Left cardiac atrium (tissue), 4 donors: ENCODE results near the gene EPHA10. TPM values are rescaled to one million over a fixed set of nuclear protein-coding genes. Genes with fewer than 3 reads are reported as not detected.
A peak's percentile ranks its signal among the peaks of the same experiment; 100 is the strongest.
"Not testable (repeated sequence)": the region's sequence is repeated elsewhere in the genome, so short reads cannot be mapped to it uniquely, and the experiment has no call there.

Source experiments
- ATAC-seq, 2 donors: fragments of 200-7000 bp; cut with Tn5 transposase; one replicate each; pipeline ENCODE4 v1.9.1; 2020; ENCODE audit warnings: mild to moderate bottlenecking in 2 of 2, moderate library complexity in 2 of 2
- DNase-seq: peaks from one replicate; pipeline ENCODE4 v3.0.0-alpha.2; 2020
- intact Hi-C, 2 donors: fragments of 100-400 bp; cut with DNase I; formaldehyde crosslinking; loops; one replicate each; pipeline versions ENCODE4 v1.14.1 to v1.15.1; 2022 to 2023
- total RNA-seq, 2 donors: library from RNA; stranded (reverse); fragmentation: NEBNext Ultra II Directional; extraction: Animal tissue kit (Norgen Biotek cat#: 25700); gene quantifications; one replicate each; pipeline ENCODE4 v1.2.1, GENCODE V29; 2021
- donor health status: DM: no; HTN: yes; CAD: no.
- donor health status: DM: no; HTN: yes; CAD: no; lungs with severe emphysema.
- donor health status: DM: yes; HTN: yes; CAD: no.
- donor health status: Dilated cardiomyopathy.

EPHA10 gene
- total RNA-seq, 2 donors from 2014 or later: 0.16 to 0.21 TPM

GRCh38 chr1:37741662-37742061, 23.3 kb downstream of the EPHA10 start:
- intact Hi-C loops: no loop called here
- no peak for ATAC-seq
- DNase-seq: no peak

- no peak for DNase-seq
- intact Hi-C loops: no loop called here
- ATAC-seq: no peak
These were observed 23.8 kb downstream of the EPHA10 start for GRCh38 chr1:37741130-37741529.

- DNase-seq: no peak
- no peak for ATAC-seq
- intact Hi-C loops: no loop called here
These were observed 25.7 kb downstream of the EPHA10 start for GRCh38 chr1:37739222-37739621.

GRCh38 chr1:37738619-37739018, 26.3 kb downstream of the EPHA10 start:
- ATAC-seq, DNase-seq, intact Hi-C loops: not testable (repeated sequence)

GRCh38 chr1:37737975-37738374, 26.9 kb downstream of the EPHA10 start:
- intact Hi-C loops, DNase-seq, ATAC-seq: not testable (repeated sequence)

GRCh38 chr1:37734629-37735591, 30.0 kb downstream of the EPHA10 start:
- DNase-seq (no peak), ATAC-seq (no peak)
- intact Hi-C loops: no loop called here

GRCh38 chr1:37732111-37732780, 32.7 kb downstream of the EPHA10 start:
- ATAC-seq (no peak), DNase-seq (no peak)
- intact Hi-C loops: no loop called here

GRCh38 chr1:37731312-37732019, 33.5 kb downstream of the EPHA10 start:
- intact Hi-C loops: no loop called here
- no peak for DNase-seq
- no peak for ATAC-seq

- intact Hi-C loops: no loop called here
- DNase-seq: no peak
- ATAC-seq: no peak
These were observed 34.5 kb downstream of the EPHA10 start for GRCh38 chr1:37730376-37730775.

GRCh38 chr1:37728416-37728815, 36.5 kb downstream of the EPHA10 start:
- ATAC-seq: no peak
- intact Hi-C loops: no loop called here
- no peak for DNase-seq

- ATAC-seq (no peak), DNase-seq (no peak)
- intact Hi-C loops: no loop called here
These were observed 38.0 kb downstream of the EPHA10 start for GRCh38 chr1:37726751-37727585.

- DNase-seq (no peak), ATAC-seq (no peak)
- intact Hi-C loops: no loop called here
These were observed 38.9 kb downstream of the EPHA10 start for GRCh38 chr1:37725851-37726613.

GRCh38 chr1:37724575-37724974, 40.3 kb downstream of the EPHA10 start:
- intact Hi-C loops: no loop called here

GRCh38 chr1:37723390-37724078, 41.4 kb downstream of the EPHA10 start:
- peak in 1 of 2 donors; percentile 19 for ATAC-seq
- DNase-seq: no peak
- intact Hi-C loops: no loop called here

More at GRCh38 chr1:37724575-37724974, 40.3 kb downstream of the EPHA10 start:
- no peak for DNase-seq
- no peak for ATAC-seq

GRCh38 chr1:37723072-37723389, 41.9 kb downstream of the EPHA10 start:
- intact Hi-C loops: no loop called here
- ATAC-seq (no peak), DNase-seq (no peak)

- intact Hi-C loops: no loop called here
- ATAC-seq (no peak), DNase-seq (no peak)
These were observed 42.5 kb downstream of the EPHA10 start for GRCh38 chr1:37722181-37723071.

- DNase-seq (no peak), ATAC-seq (no peak)
- intact Hi-C loops: no loop called here
These were observed 43.4 kb downstream of the EPHA10 start for GRCh38 chr1:37721565-37721964.
